Upper lobe of left lung (tissue), 6 donors: ENCODE data around the gene KMT2C. TPM values are rescaled to one million over a fixed set of nuclear protein-coding genes. Genes with fewer than 3 reads are reported as not detected.

Experiments
- ATAC-seq, 2 donors: fragments of 200-7000 bp; cut with Tn5 transposase; one replicate each; pipeline ENCODE4 v1.9.1; 2022; ENCODE audit warnings: mild to moderate bottlenecking in 2 of 2, moderate library complexity in 2 of 2; ENCODE audit not compliant: low FRiP score in 2 of 2
- DNase-seq, 2 donors: peaks; one replicate each; pipeline ENCODE4 v3.0.0-alpha.2; 2019 to 2020
- H3K27ac ChIP-seq, 4 donors: fragments of 200-600 bp; sonication (generic); one replicate each; pipeline ENCODE4 v1.5.1; 2016 to 2019
- H3K27me3 ChIP-seq, 4 donors: fragments of 200-600 bp; sonication (generic); one replicate each; pipeline ENCODE4 v1.5.1; 2017 to 2019
- H3K36me3 ChIP-seq, 4 donors: fragments of 200-600 bp; sonication (generic); one replicate each; pipeline ENCODE4 v1.5.1; 2016 to 2019
- H3K4me1 ChIP-seq, 4 donors: fragments of 200-600 bp; sonication (generic); one replicate each; pipeline ENCODE4 v1.5.1; 2018 to 2019
- H3K4me3 ChIP-seq, 4 donors: fragments of 200-600 bp; sonication (generic); one replicate each; pipeline ENCODE4 v1.5.1; 2017 to 2019; ENCODE audit warnings: mild to moderate bottlenecking in 2 of 4, moderate library complexity in 1 of 4
- H3K9me3 ChIP-seq, 4 donors: fragments of 200-600 bp; sonication (generic); one replicate each; pipeline ENCODE4 v1.5.1; 2018 to 2019
- CTCF ChIP-seq, 6 experiments: fragments of 450-650 bp in 4 of 6; fragments of 200-600 bp in 2 of 6; sonication (generic) in 2 of 6; IDR thresholded peaks; one replicate each; pipeline ENCODE4 v1.5.1; 2016 to 2019; ENCODE audit warnings: antibody characterized with exemption in 6 of 6
- EP300 ChIP-seq, 4 donors: sonication (generic); formaldehyde crosslinking; IDR thresholded peaks; one replicate each; pipeline ENCODE4 v1.5.1; 2017; ENCODE audit warnings: antibody characterized with exemption in 4 of 4, control low read depth in 2 of 4
- POLR2A ChIP-seq, 4 donors: fragments of 450-650 bp; IDR thresholded peaks; one replicate each; pipeline ENCODE4 v1.5.1; 2016 to 2017; ENCODE audit warnings: antibody characterized with exemption in 4 of 4, mild to moderate bottlenecking in 2 of 4
- POLR2AphosphoS5 ChIP-seq, 2 donors: sonication (generic); formaldehyde crosslinking; IDR thresholded peaks; one replicate each; pipeline ENCODE4 v1.5.1; 2017; ENCODE audit warnings: antibody characterized with exemption in 2 of 2
- WGBS, 2 donors: methylation state at CpG; one replicate each; pipeline ENCODE4 v1.1.5; 2017 to 2018; 5-methylcytosine and 5-hydroxymethylcytosine counted together
- total RNA-seq, 6 donors: library from RNA; depleted of rRNA in 4 of 6; stranded (reverse); fragments of >200 nt in 4 of 6; gene quantifications; one replicate each; pipeline versions ENCODE4 v1.1.0 to v1.2.1, GENCODE V29; 2016 to 2021
- donor health status: DM: no; HTN: no; CAD: no; lungs with moderate emphysema.
- donor health status: DM: no; HTN: yes; CAD: no; lungs with severe emphysema.

The KMT2C gene
- total RNA-seq, result 100 to 1,000 TPM in 1 of 6 donors, 10 to 100 TPM in 5; 60.5 to 108 (median 85.0) TPM

- H3K27me3 ChIP-seq, result no peaks in the 10 kb centered on the region
- ATAC-seq (peak in 1 of 2 donors; percentile 46), DNase-seq (peak; percentile 68 to 93)
- H3K4me1 ChIP-seq, result peaks cover 18 to 36% (median 25%) of the 10 kb centered on the region in 4 donors
- no peak for TF ChIP-seq CTCF (IDR thresholded peaks at IDR 0.05)
- TF ChIP-seq POLR2AphosphoS5 (IDR thresholded peaks at IDR 0.05), result peak; percentile 37 to 85
- TF ChIP-seq POLR2A (IDR thresholded peaks at IDR 0.05), result peak in 2 of 4 donors; percentile 46 to 47
- TF ChIP-seq EP300 (IDR thresholded peaks at IDR 0.05), result no peak
- H3K27ac ChIP-seq, result peak within 1 kb of the TSS; percentile 98 to 100 (median 98)
- peak within 1 kb of the TSS; percentile 94 to 97 (median 95) for H3K4me3 ChIP-seq
- no peaks in the 10 kb centered on the region for H3K36me3 ChIP-seq
- 1% methylated on average over 24 of the region's 107 CpGs; no CpG with 5 or more reads in 1 of the 2 donors for WGBS, 2 donors
- H3K9me3 ChIP-seq, result no peaks in the 10 kb centered on the region
These were observed at the start of gene KMT2C for GRCh38 chr7:152435384-152436110. TSS of gene KMT2C (minus strand) at chr7:152436003. CDS start at chr7:152435786, 217 bp downstream.

- no peak for ATAC-seq
These were observed 45.3 kb upstream of the KMT2C start for GRCh38 chr7:152481082-152481481.

GRCh38 chr7:152480664-152481063 lies 44.9 kb upstream of the KMT2C start:
- no peak overlapping the region for H3K27ac ChIP-seq
- TF ChIP-seq POLR2A (IDR thresholded peaks at IDR 0.05) (no peak), EP300 (IDR thresholded peaks at IDR 0.05) (no peak), POLR2AphosphoS5 (IDR thresholded peaks at IDR 0.05) (no peak), CTCF (IDR thresholded peaks at IDR 0.05) (no peak)
- H3K4me1 ChIP-seq, result no peaks in the 10 kb centered on the region
- ATAC-seq, result no peak
- H3K4me3 ChIP-seq, result no peak overlapping the region
- no peaks in the 10 kb centered on the region for H3K9me3 ChIP-seq
- 69 to 75% methylated on average over 4 of the region's 4 CpGs for WGBS, 2 donors
- H3K36me3 ChIP-seq, result no peaks in the 10 kb centered on the region
- H3K27me3 ChIP-seq, result no peaks in the 10 kb centered on the region
- DNase-seq, result no peak

More at GRCh38 chr7:152481082-152481481, 45.3 kb upstream of the KMT2C start:
- Histone ChIP-seq H3K9me3 (no peaks in the 10 kb centered on the region), H3K27me3 (no peaks in the 10 kb centered on the region), H3K4me3 (no peak overlapping the region), H3K36me3 (no peaks in the 10 kb centered on the region), H3K4me1 (no peaks in the 10 kb centered on the region), H3K27ac (no peak overlapping the region)
- TF ChIP-seq CTCF (IDR thresholded peaks at IDR 0.05) (no peak), POLR2AphosphoS5 (IDR thresholded peaks at IDR 0.05) (no peak), POLR2A (IDR thresholded peaks at IDR 0.05) (no peak), EP300 (IDR thresholded peaks at IDR 0.05) (no peak)
- 86 to 92% methylated on average over 4 of the region's 4 CpGs for whole genome bisulfite sequencing, 2 donors
- DNase-seq, result no peak

- Histone ChIP-seq H3K9me3 (no peaks in the 10 kb centered on the region), H3K27ac (no peak overlapping the region), H3K4me1 (no peaks in the 10 kb centered on the region), H3K4me3 (no peak overlapping the region), H3K36me3 (no peaks in the 10 kb centered on the region), H3K27me3 (no peaks in the 10 kb centered on the region)
- DNase-seq (no peak), ATAC-seq (no peak)
- 82 to 100% methylated on average over 1 of the region's 1 CpG for WGBS, 2 donors
- TF ChIP-seq POLR2A (IDR thresholded peaks at IDR 0.05) (no peak), EP300 (IDR thresholded peaks at IDR 0.05) (no peak), POLR2AphosphoS5 (IDR thresholded peaks at IDR 0.05) (no peak), CTCF (IDR thresholded peaks at IDR 0.05) (no peak)
These were observed 43.8 kb upstream of the KMT2C start for GRCh38 chr7:152479595-152479994.
